Measurements from ENCODE around the gene PRTFDC1. TPM values are rescaled to one million over a fixed set of nuclear protein-coding genes. Genes with fewer than 3 reads are reported as not detected.
"Not testable (repeated sequence)": the region's sequence is repeated elsewhere in the genome, so short reads cannot be mapped to it uniquely, and the experiment has no call there.

The PRTFDC1 gene
- total and polyA plus RNA-seq, 2 donors from 2014 or later: 3.8 to 6.1 TPM

DNA sequence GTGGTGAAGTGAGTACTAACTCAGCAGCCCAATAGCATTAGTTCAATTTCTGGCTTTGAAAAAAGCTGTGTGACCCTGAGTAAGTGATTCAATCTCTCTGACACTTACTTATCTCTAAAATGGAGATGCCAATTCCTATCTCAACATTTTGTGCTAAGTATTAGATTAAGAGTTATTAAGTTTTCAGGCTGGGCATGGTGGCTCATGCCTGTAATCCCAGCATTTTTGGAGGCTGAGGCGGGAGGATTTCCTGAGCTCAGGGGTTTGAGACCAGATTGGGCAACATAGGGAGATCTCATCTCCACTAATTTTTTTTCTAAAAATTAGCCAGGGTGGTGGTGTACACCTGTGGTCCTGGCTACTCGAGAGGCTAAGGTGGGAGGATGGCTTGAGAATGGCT lies 109.5 kb downstream of the PRTFDC1 start:
- Histone ChIP-seq H3K9me3 (ENCODE audit: control insufficient read depth in 2 of 3, insufficient read depth in 1 of 3, low read length in 3 of 3) (no peaks in the 10 kb centered on the region), H3K4me1 (ENCODE audit: control insufficient read depth in 2 of 3, insufficient read depth in 2 of 3, low read depth in 1 of 3, low read length in 3 of 3) (no peaks in the 10 kb centered on the region), H3K9ac (ENCODE audit: low read length in 3 of 3) (no peak overlapping the region), H3K27me3 (ENCODE audit: control insufficient read depth, insufficient read depth, low read length) (no peaks in the 10 kb centered on the region), H3K4me3 (ENCODE audit: low read length in 3 of 3) (no peak overlapping the region), H3K27ac (ENCODE audit: low read depth in 2 of 2, low read length in 2 of 2) (no peak overlapping the region), H3K36me3 (ENCODE audit: control insufficient read depth in 2 of 3, insufficient read depth in 3 of 3, low read length in 3 of 3) (no peaks in the 10 kb centered on the region)
- intact Hi-C loops (cut with DNase I): no loop called here
- no peak for TF ChIP-seq CTCF (IDR thresholded peaks at IDR 0.05; ENCODE audit: borderline replicate concordance, extremely low read depth, insufficient read depth)
- DNase-seq (no peak), FAIRE-seq (no peak)

- Histone ChIP-seq H3K9ac (ENCODE audit: low read length in 3 of 3) (no peak overlapping the region), H3K4me3 (ENCODE audit: low read length in 3 of 3) (no peak overlapping the region), H3K27me3 (ENCODE audit: control insufficient read depth, insufficient read depth, low read length) (no peaks in the 10 kb centered on the region), H3K27ac (ENCODE audit: low read depth in 2 of 2, low read length in 2 of 2) (no peak overlapping the region), H3K4me1 (ENCODE audit: control insufficient read depth in 2 of 3, insufficient read depth in 2 of 3, low read depth in 1 of 3, low read length in 3 of 3) (no peaks in the 10 kb centered on the region), H3K36me3 (ENCODE audit: control insufficient read depth in 2 of 3, insufficient read depth in 3 of 3, low read length in 3 of 3) (no peaks in the 10 kb centered on the region), H3K9me3 (ENCODE audit: control insufficient read depth in 2 of 3, insufficient read depth in 1 of 3, low read length in 3 of 3) (no peaks in the 10 kb centered on the region)
- no peak for TF ChIP-seq CTCF (IDR thresholded peaks at IDR 0.05; ENCODE audit: borderline replicate concordance, extremely low read depth, insufficient read depth)
- DNase-seq (no peak), FAIRE-seq (no peak)
- intact Hi-C loops (cut with DNase I): no loop called here
Observed at GRCh38 chr10:24841530-24841929, 110.9 kb downstream of the PRTFDC1 start.

GRCh38 chr10:24840784-24841183 lies 111.6 kb downstream of the PRTFDC1 start:
- H3K27ac ChIP-seq (ENCODE audit: low read depth in 2 of 2, low read length in 2 of 2): no peak overlapping the region
- H3K4me1 ChIP-seq (ENCODE audit: control insufficient read depth in 2 of 3, insufficient read depth in 2 of 3, low read depth in 1 of 3, low read length in 3 of 3): no peaks in the 10 kb centered on the region
- no peak for DNase-seq
- no peak overlapping the region for H3K4me3 ChIP-seq (ENCODE audit: low read length in 3 of 3)
- H3K9me3 ChIP-seq (ENCODE audit: control insufficient read depth in 2 of 3, insufficient read depth in 1 of 3, low read length in 3 of 3): no peaks in the 10 kb centered on the region
- H3K9ac ChIP-seq (ENCODE audit: low read length in 3 of 3): no peak overlapping the region
- no peak for TF ChIP-seq CTCF (IDR thresholded peaks at IDR 0.05; ENCODE audit: borderline replicate concordance, extremely low read depth, insufficient read depth)
- H3K27me3 ChIP-seq (ENCODE audit: control insufficient read depth, insufficient read depth, low read length): no peaks in the 10 kb centered on the region
- no peak for FAIRE-seq
- H3K36me3 ChIP-seq (ENCODE audit: control insufficient read depth in 2 of 3, insufficient read depth in 3 of 3, low read length in 3 of 3): no peaks in the 10 kb centered on the region
- intact Hi-C loops (cut with DNase I): no loop called here

DNA sequence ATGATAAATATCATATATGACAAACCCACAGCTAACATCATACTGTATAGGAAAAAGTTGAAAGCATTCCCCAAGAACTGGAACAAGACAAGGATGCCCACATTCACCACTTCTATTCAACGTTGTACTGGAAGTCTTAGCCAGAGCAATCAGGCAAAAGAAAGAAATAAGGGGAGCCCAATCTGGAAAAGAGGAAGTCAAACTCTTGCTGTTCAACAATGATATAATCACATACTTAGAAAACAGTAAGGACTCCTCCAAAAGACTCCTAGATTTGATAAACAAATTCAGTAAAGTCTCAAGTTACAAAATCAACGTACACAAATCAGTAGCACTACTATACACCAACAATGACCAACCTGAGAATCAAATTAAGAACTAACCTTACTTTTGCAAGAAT lies 114.6 kb downstream of the PRTFDC1 start:
- H3K36me3 ChIP-seq (ENCODE audit: control insufficient read depth in 2 of 3, insufficient read depth in 3 of 3, low read length in 3 of 3); DNase-seq; H3K9me3 ChIP-seq (ENCODE audit: control insufficient read depth in 2 of 3, insufficient read depth in 1 of 3, low read length in 3 of 3); H3K9ac ChIP-seq (ENCODE audit: low read length in 3 of 3); H3K27me3 ChIP-seq (ENCODE audit: control insufficient read depth, insufficient read depth, low read length); H3K4me1 ChIP-seq (ENCODE audit: control insufficient read depth in 2 of 3, insufficient read depth in 2 of 3, low read depth in 1 of 3, low read length in 3 of 3); intact Hi-C loops (cut with DNase I); H3K4me3 ChIP-seq (ENCODE audit: low read length in 3 of 3); H3K27ac ChIP-seq (ENCODE audit: low read depth in 2 of 2, low read length in 2 of 2): not testable (repeated sequence)
- FAIRE-seq: peak; percentile 29
